Panc1 (cell line): Measurements from ENCODE around the gene VANGL2. TPM values are rescaled to one million over a fixed set of nuclear protein-coding genes. Genes with fewer than 3 reads are reported as not detected.

Experiments
- total RNA-seq: library from RNA; stranded (reverse); gene quantifications from one replicate; pipeline ENCODE4 v1.2.1, GENCODE V29; 2021; ENCODE audit not compliant: unreplicated experiment

The VANGL2 gene
- total RNA-seq, 1 experiment from 2014 or later = 0.10 TPM

Other genes starting within 250 kb of the VANGL2 start
- not detected for gene ATP1A4, start 249.0 kb upstream of the VANGL2 start, total RNA-seq
- not detected for gene CASQ1, start 210.0 kb upstream of the VANGL2 start, total RNA-seq
- gene PEA15, start 195.2 kb upstream of the VANGL2 start, total RNA-seq = 94.3 TPM
- gene DCAF8, start 138.0 kb upstream of the VANGL2 start, total RNA-seq = 127 TPM
- gene PEX19, start 115.4 kb upstream of the VANGL2 start, total RNA-seq = 55.1 TPM
- gene COPA, start 57.3 kb upstream of the VANGL2 start, total RNA-seq = 118 TPM
- gene NCSTN, start 57.2 kb upstream of the VANGL2 start, total RNA-seq = 93.7 TPM
- 0.18 TPM for gene NHLH1, start 33.5 kb upstream of the VANGL2 start, total RNA-seq
- not detected for gene SLAMF6, start 122.7 kb downstream of the VANGL2 start, total RNA-seq
- 0.26 TPM for gene CD84, start 178.9 kb downstream of the VANGL2 start, total RNA-seq
- gene SLAMF1, start 246.5 kb downstream of the VANGL2 start, total RNA-seq = not detected